Chondrocyte (in vitro differentiated cells): Measurements from ENCODE around the gene PLXNA2. TPM values are rescaled to one million over a fixed set of nuclear protein-coding genes. Genes with fewer than 3 reads are reported as not detected.

ENCODE experiments used
- DNase-seq: peaks from one replicate; pipeline ENCODE4 v3.0.0; 2021; ENCODE audit warnings: mixed read lengths, low spot score
- H3K27ac Mint-ChIP-seq: one replicate; pipeline ENCODE4 v1.8.0; 2021; ENCODE audit warnings: mild to moderate bottlenecking, moderate library complexity, mixed read lengths; ENCODE audit not compliant: unreplicated experiment
- H3K27me3 Mint-ChIP-seq: 2 replicates; pipeline ENCODE4 v1.8.0; 2021; ENCODE audit warnings: low read depth, mixed read lengths
- H3K36me3 Mint-ChIP-seq: 2 replicates; pipeline ENCODE4 v1.8.0; 2021; ENCODE audit warnings: low read depth, mixed read lengths
- H3K4me1 Mint-ChIP-seq: 2 replicates; pipeline ENCODE4 v1.8.0; 2021; ENCODE audit warnings: low read depth, mild to moderate bottlenecking, mixed read lengths
- H3K4me3 Mint-ChIP-seq: one replicate; pipeline ENCODE4 v1.8.0; 2021; ENCODE audit warnings: mild to moderate bottlenecking, moderate library complexity, mixed read lengths; ENCODE audit not compliant: unreplicated experiment
- H3K9me3 Mint-ChIP-seq: 2 replicates; pipeline ENCODE4 v1.8.0; 2021; ENCODE audit warnings: low read depth, mixed read lengths
- CTCF ChIP-seq: fragments of 200-600 bp; sonication (generic); IDR thresholded peaks from 2 replicates; pipeline ENCODE4 v1.5.0; 2021; ENCODE audit warnings: antibody characterized with exemption, mild to moderate bottlenecking, moderate library complexity
- total RNA-seq: library from RNA; stranded (reverse); gene quantifications from 3 replicates; pipeline ENCODE4 v1.2.1, GENCODE V29; 2021

The PLXNA2 gene
- total RNA-seq, 1 donor from 2014 or later: 22.0 TPM

GRCh38 chr1:208188607-208189006 lies 55.6 kb downstream of the PLXNA2 start:
- no peaks in the 10 kb centered on the region for H3K27me3 Mint-ChIP-seq
- peaks cover 4% of the 10 kb centered on the region for H3K36me3 Mint-ChIP-seq
- no peak for DNase-seq
- H3K4me1 Mint-ChIP-seq: peaks cover 54% of the 10 kb centered on the region
- no peaks in the 10 kb centered on the region for H3K9me3 Mint-ChIP-seq
- no peak for TF ChIP-seq CTCF
- H3K27ac Mint-ChIP-seq: no peak overlapping the region
- H3K4me3 Mint-ChIP-seq: no peak overlapping the region

GRCh38 chr1:208187499-208188041 lies 56.6 kb downstream of the PLXNA2 start:
- no peaks in the 10 kb centered on the region for H3K27me3 Mint-ChIP-seq
- no peak overlapping the region for H3K4me3 Mint-ChIP-seq
- no peak for DNase-seq
- peak overlapping the region; percentile 22 for H3K27ac Mint-ChIP-seq
- H3K36me3 Mint-ChIP-seq: peaks cover 4% of the 10 kb centered on the region
- no peak for TF ChIP-seq CTCF
- no peaks in the 10 kb centered on the region for H3K9me3 Mint-ChIP-seq
- peaks cover 65% of the 10 kb centered on the region for H3K4me1 Mint-ChIP-seq

- Mint-ChIP-seq H3K36me3 (peaks cover 1% of the 10 kb centered on the region), H3K4me3 (no peak overlapping the region), H3K27me3 (no peaks in the 10 kb centered on the region), H3K9me3 (no peaks in the 10 kb centered on the region), H3K27ac (peak overlapping the region; percentile 92), H3K4me1 (peaks cover 82% of the 10 kb centered on the region)
- no peak for DNase-seq
- no peak for TF ChIP-seq CTCF
Measured at GRCh38 chr1:208185801-208186231, 58.4 kb downstream of the PLXNA2 start.

GRCh38 chr1:208184966-208185654 lies 59.1 kb downstream of the PLXNA2 start:
- Mint-ChIP-seq H3K36me3 (peaks cover 1% of the 10 kb centered on the region), H3K27me3 (no peaks in the 10 kb centered on the region), H3K4me1 (peaks cover 85% of the 10 kb centered on the region), H3K27ac (peak overlapping the region; percentile 92), H3K4me3 (no peak overlapping the region), H3K9me3 (no peaks in the 10 kb centered on the region)
- DNase-seq: no peak
- TF ChIP-seq CTCF: no peak

GRCh38 chr1:208183977-208184911 lies 59.9 kb downstream of the PLXNA2 start:
- TF ChIP-seq CTCF: no peak
- no peaks in the 10 kb centered on the region for H3K27me3 Mint-ChIP-seq
- H3K9me3 Mint-ChIP-seq: no peaks in the 10 kb centered on the region
- H3K27ac Mint-ChIP-seq: peak overlapping the region; percentile 92
- H3K4me1 Mint-ChIP-seq: peaks cover 85% of the 10 kb centered on the region
- peak overlapping the region; percentile 33 for H3K4me3 Mint-ChIP-seq
- no peak for DNase-seq
- peaks cover 1% of the 10 kb centered on the region for H3K36me3 Mint-ChIP-seq
